GM23338 (cell line): Measurements from ENCODE around the gene ZNF880.

Experiments used
- CTCF ChIP-seq, 2 experiments: fragments of 200-600 bp in 1 of 2; sonication (generic) in 1 of 2; conservative IDR thresholded peaks; 2 replicates each; pipeline versions ENCODE4 v1.5.1 to v1.6.1; 2016 to 2017; ENCODE audit warnings: antibody characterized with exemption in 2 of 2, low read depth in 2 of 2, mild to moderate bottlenecking in 2 of 2, moderate library complexity in 1 of 2
- EZH2 ChIP-seq: fragments of 200-600 bp; sonication (generic); IDR thresholded peaks from one replicate; pipeline ENCODE4 v1.8.0; 2017; ENCODE audit warnings: antibody characterized with exemption, mild to moderate bottlenecking, low read depth; ENCODE audit not compliant: unreplicated experiment
- EZH2phosphoT487 ChIP-seq: fragments of 200-600 bp; sonication (generic); IDR thresholded peaks from one replicate; pipeline ENCODE4 v1.8.1; 2018; ENCODE audit warnings: antibody characterized with exemption; ENCODE audit not compliant: unreplicated experiment
- JUNB ChIP-seq: IDR thresholded peaks from one replicate; pipeline ENCODE4 v1.6.1; 2016; ENCODE audit warnings: antibody characterized with exemption; ENCODE audit not compliant: unreplicated experiment
- NANOG ChIP-seq: IDR thresholded peaks from 2 replicates; pipeline ENCODE4 v1.6.1; 2016; ENCODE audit warnings: antibody characterized with exemption, borderline replicate concordance
- POLR2AphosphoS5 ChIP-seq: IDR thresholded peaks from 2 replicates; pipeline ENCODE4 v1.6.1; 2016; ENCODE audit warnings: antibody characterized with exemption, low read depth
- REST ChIP-seq: IDR thresholded peaks from one replicate; pipeline ENCODE4 v1.6.1; 2018; ENCODE audit warnings: antibody characterized with exemption; ENCODE audit not compliant: unreplicated experiment
- ZNF114 ChIP-seq: fragments of 250-450 bp; sonication (Bioruptor Pico); IDR thresholded peaks from 2 replicates; pipeline ENCODE4 v1.5.0; 2020; ENCODE audit warnings: mild to moderate bottlenecking, moderate library complexity

GRCh38 chr19:52370341-52370710 lies 603 bp downstream of the ZNF880 start:
- no peak for TF ChIP-seq CTCF (conservative IDR thresholded peaks at IDR 0.05; ENCODE audit: low read depth in 2 of 2)
- TF ChIP-seq EZH2: no peak
- no peak for TF ChIP-seq EZH2phosphoT487
- TF ChIP-seq POLR2AphosphoS5: no peak
- no peak for TF ChIP-seq REST
- no peak for TF ChIP-seq ZNF114 (CRISPR knock-in tag)
- no peak for TF ChIP-seq NANOG
- TF ChIP-seq JUNB: no peak
